ENCODE results near the gene IGLL5.
"Not testable (repeated sequence)": the region's sequence is repeated elsewhere in the genome, so short reads cannot be mapped to it uniquely, and the experiment has no call there.

The IGLL5 gene

GRCh38 chr22:22898411-22898950, 10.9 kb downstream of the IGLL5 start:
- not testable (repeated sequence) for H3K27ac Mint-ChIP-seq; ATAC-seq; H3K4me1 Mint-ChIP-seq; DNase-seq; H3K27me3 Mint-ChIP-seq; H3K36me3 Mint-ChIP-seq (ENCODE audit: low read depth); H3K4me3 Mint-ChIP-seq; H3K9me3 Mint-ChIP-seq

GRCh38 chr22:22899342-22900080, 11.9 kb downstream of the IGLL5 start:
- not testable (repeated sequence) for H3K27ac Mint-ChIP-seq; DNase-seq; H3K27me3 Mint-ChIP-seq; H3K4me1 Mint-ChIP-seq; H3K36me3 Mint-ChIP-seq (ENCODE audit: low read depth); ATAC-seq; H3K9me3 Mint-ChIP-seq; H3K4me3 Mint-ChIP-seq

GRCh38 chr22:22900527-22901205, 13.1 kb downstream of the IGLL5 start:
- H3K36me3 Mint-ChIP-seq (ENCODE audit: low read depth); H3K4me1 Mint-ChIP-seq; ATAC-seq; DNase-seq; H3K9me3 Mint-ChIP-seq; H3K27ac Mint-ChIP-seq; H3K4me3 Mint-ChIP-seq; H3K27me3 Mint-ChIP-seq: not testable (repeated sequence)

- H3K27me3 Mint-ChIP-seq, result no peaks in the 10 kb centered on the region
- no peak overlapping the region for H3K4me3 Mint-ChIP-seq
- no peak overlapping the region for H3K27ac Mint-ChIP-seq
Measured at GRCh38 chr22:22901578-22902218, 14.1 kb downstream of the IGLL5 start.

GRCh38 chr22:22902247-22903001, 14.8 kb downstream of the IGLL5 start:
- no peak overlapping the region for H3K4me3 Mint-ChIP-seq
- no peaks in the 10 kb centered on the region for H3K9me3 Mint-ChIP-seq
- DNase-seq (no peak), ATAC-seq (no peak)
- H3K27me3 Mint-ChIP-seq, result no peaks in the 10 kb centered on the region
- H3K27ac Mint-ChIP-seq, result no peak overlapping the region
- H3K4me1 Mint-ChIP-seq, result peaks cover 9% of the 10 kb centered on the region
- no peaks in the 10 kb centered on the region for H3K36me3 Mint-ChIP-seq (ENCODE audit: low read depth)

More at GRCh38 chr22:22901578-22902218, 14.1 kb downstream of the IGLL5 start:
- DNase-seq (no peak), ATAC-seq (no peak)
- Mint-ChIP-seq H3K4me1 (peaks cover 9% of the 10 kb centered on the region), H3K9me3 (no peaks in the 10 kb centered on the region), H3K36me3 (ENCODE audit: low read depth) (no peaks in the 10 kb centered on the region)

GRCh38 chr22:22903355-22903777, 15.8 kb downstream of the IGLL5 start:
- H3K27me3 Mint-ChIP-seq, result no peaks in the 10 kb centered on the region
- H3K4me3 Mint-ChIP-seq, result no peak overlapping the region
- H3K9me3 Mint-ChIP-seq, result no peaks in the 10 kb centered on the region
- no peak overlapping the region for H3K27ac Mint-ChIP-seq
- DNase-seq, result no peak
- no peak for ATAC-seq
- no peaks in the 10 kb centered on the region for H3K36me3 Mint-ChIP-seq (ENCODE audit: low read depth)
- H3K4me1 Mint-ChIP-seq, result peaks cover 5% of the 10 kb centered on the region

GRCh38 chr22:22903781-22904192, 16.2 kb downstream of the IGLL5 start:
- ATAC-seq, H3K27me3 Mint-ChIP-seq: not testable (repeated sequence)

GRCh38 chr22:22904736-22905135, 17.1 kb downstream of the IGLL5 start:
- not testable (repeated sequence) for H3K27me3 Mint-ChIP-seq; ATAC-seq; H3K27ac Mint-ChIP-seq; H3K9me3 Mint-ChIP-seq; H3K36me3 Mint-ChIP-seq (ENCODE audit: low read depth); H3K4me1 Mint-ChIP-seq; DNase-seq
- H3K4me3 Mint-ChIP-seq, result peak overlapping the region; percentile 13

More at GRCh38 chr22:22903781-22904192, 16.2 kb downstream of the IGLL5 start:
- not testable (repeated sequence) for H3K9me3 Mint-ChIP-seq; H3K4me1 Mint-ChIP-seq; DNase-seq; H3K4me3 Mint-ChIP-seq; H3K27ac Mint-ChIP-seq; H3K36me3 Mint-ChIP-seq (ENCODE audit: low read depth)

- H3K36me3 Mint-ChIP-seq (ENCODE audit: low read depth); H3K27me3 Mint-ChIP-seq; H3K4me3 Mint-ChIP-seq; H3K9me3 Mint-ChIP-seq; H3K4me1 Mint-ChIP-seq; ATAC-seq; DNase-seq; H3K27ac Mint-ChIP-seq: not testable (repeated sequence)
Measured at GRCh38 chr22:22906391-22906790, 18.8 kb downstream of the IGLL5 start.

- no peaks in the 10 kb centered on the region for H3K9me3 Mint-ChIP-seq
- H3K36me3 Mint-ChIP-seq (ENCODE audit: low read depth), result no peaks in the 10 kb centered on the region
- no peak overlapping the region for H3K4me3 Mint-ChIP-seq
- peaks cover 10% of the 10 kb centered on the region for H3K4me1 Mint-ChIP-seq
- no peaks in the 10 kb centered on the region for H3K27me3 Mint-ChIP-seq
- H3K27ac Mint-ChIP-seq, result no peak overlapping the region
- ATAC-seq (no peak), DNase-seq (no peak)
Measured at GRCh38 chr22:22906907-22907550, 19.4 kb downstream of the IGLL5 start.

- no peak overlapping the region for H3K4me3 Mint-ChIP-seq
- DNase-seq (no peak), ATAC-seq (no peak)
- H3K27ac Mint-ChIP-seq, result no peak overlapping the region
- peaks cover 10% of the 10 kb centered on the region for H3K4me1 Mint-ChIP-seq
- H3K27me3 Mint-ChIP-seq, result no peaks in the 10 kb centered on the region
- H3K36me3 Mint-ChIP-seq (ENCODE audit: low read depth), result no peaks in the 10 kb centered on the region
- no peaks in the 10 kb centered on the region for H3K9me3 Mint-ChIP-seq
Measured at GRCh38 chr22:22907551-22908494, 20.2 kb downstream of the IGLL5 start.

GRCh38 chr22:22908495-22908861, 20.9 kb downstream of the IGLL5 start:
- Mint-ChIP-seq H3K27ac (no peak overlapping the region), H3K4me3 (no peak overlapping the region), H3K4me1 (peaks cover 7% of the 10 kb centered on the region), H3K9me3 (no peaks in the 10 kb centered on the region), H3K27me3 (no peaks in the 10 kb centered on the region), H3K36me3 (ENCODE audit: low read depth) (no peaks in the 10 kb centered on the region)
- ATAC-seq (no peak), DNase-seq (no peak)

GRCh38 chr22:22908941-22909604, 21.5 kb downstream of the IGLL5 start:
- H3K4me3 Mint-ChIP-seq, result no peak overlapping the region
- peaks cover 7% of the 10 kb centered on the region for H3K4me1 Mint-ChIP-seq
- no peaks in the 10 kb centered on the region for H3K27me3 Mint-ChIP-seq

More at GRCh38 chr22:22908941-22909604, 21.5 kb downstream of the IGLL5 start:
- H3K9me3 Mint-ChIP-seq, result no peaks in the 10 kb centered on the region
- no peak for ATAC-seq
- no peaks in the 10 kb centered on the region for H3K36me3 Mint-ChIP-seq (ENCODE audit: low read depth)
- DNase-seq, result no peak
- H3K27ac Mint-ChIP-seq, result no peak overlapping the region

All from activated naive CD8-positive, alpha-beta T cell treated with anti-CD3 and anti-CD28 coated beads, Interleukin-2, amount 50 U/mL, for 24 hours (primary cell).